ENCODE results near the gene SBK2. TPM values are rescaled to one million over a fixed set of nuclear protein-coding genes. Genes with fewer than 3 reads are reported as not detected.
"Not testable (repeated sequence)": the region's sequence is repeated elsewhere in the genome, so short reads cannot be mapped to it uniquely, and the experiment has no call there.

Gene SBK2
- total RNA-seq, 2 experiments from 2014 or later = not detected

DNA sequence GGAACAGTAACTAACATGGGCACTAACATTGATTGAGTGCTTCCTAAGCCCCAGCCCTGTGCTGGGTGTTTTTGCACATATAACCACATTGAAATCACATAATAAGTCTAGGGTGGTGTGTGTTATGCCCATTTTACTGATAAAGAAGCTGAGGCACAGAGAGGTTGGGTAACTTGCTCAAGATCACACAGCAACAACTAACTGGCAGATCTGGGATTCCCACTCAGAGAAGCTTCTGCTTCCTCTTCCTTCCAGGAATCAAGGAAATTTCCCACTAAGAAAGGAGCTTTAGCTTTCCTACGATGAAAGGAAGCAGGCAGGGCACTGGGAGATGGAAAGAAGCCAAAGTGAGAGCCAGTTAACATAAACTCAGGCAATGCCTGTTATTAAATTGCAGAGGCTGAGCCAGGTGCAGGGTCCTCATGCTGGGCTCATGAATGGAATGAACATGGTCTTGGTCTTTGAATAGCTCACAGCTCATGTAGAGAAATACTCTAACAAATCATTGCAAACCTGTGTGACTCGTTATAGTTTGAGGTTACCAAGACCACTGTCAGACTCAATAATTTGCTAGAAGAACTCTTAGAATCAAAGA, 38.6 kb downstream of the SBK2 start:
- H3K27ac Mint-ChIP-seq = no peak overlapping the region
- ChIA-PET POLR2A (interaction anchor here (0.8 to 1.4 kb wide), 2 partner anchors 22 to 101 kb away, joined by 3 to 5 read pairs; partner anchors contain the start of genes FIZ1 and ZNF628), CTCF (interaction anchor here (0.8 to 1.6 kb wide), 5 partner anchors 10 to 357 kb away, joined by 3 to 4 read pairs (median 3); partner anchors contain the start of gene ZNF628)

DNA sequence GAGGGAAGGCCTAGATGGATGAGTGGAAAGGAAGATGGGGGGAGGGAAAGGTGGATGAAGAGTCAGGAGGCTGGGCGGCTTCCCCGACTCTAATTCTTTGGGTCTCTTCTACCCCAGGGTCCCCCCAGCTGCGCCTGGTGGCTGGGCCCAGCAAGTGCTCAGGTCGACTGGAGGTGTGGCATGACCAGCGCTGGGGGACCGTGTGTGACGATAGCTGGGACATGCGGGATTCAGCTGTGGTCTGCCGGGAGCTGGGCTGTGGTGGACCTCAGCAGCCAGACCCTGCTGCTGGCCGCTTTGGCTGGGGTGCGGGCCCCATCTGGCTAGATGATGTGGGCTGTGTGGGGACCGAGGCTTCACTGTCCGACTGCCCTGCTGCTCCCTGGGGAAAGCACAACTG, 39.2 kb downstream of the SBK2 start:
- peaks cover 4% of the 10 kb centered on the region for H3K27me3 Mint-ChIP-seq
- no peak overlapping the region for H3K4me3 Mint-ChIP-seq
- ChIA-PET CTCF (interaction anchor here (1.0 to 1.6 kb wide), 3 partner anchors 10 to 109 kb away, joined by 3 read pairs; partner anchors contain the start of gene ZNF628), POLR2A (interaction anchor here (0.8 kb wide), 1 partner anchor 101 kb away, joined by 3 read pairs; the partner anchor contains the start of gene FIZ1)
- H3K4me1 Mint-ChIP-seq = peaks cover 13% of the 10 kb centered on the region
- H3K27ac Mint-ChIP-seq = no peak overlapping the region
- DNase-seq = no peak
- peaks cover 4% of the 10 kb centered on the region for H3K36me3 Mint-ChIP-seq (ENCODE audit: low read depth)
- H3K9me3 Mint-ChIP-seq = no peaks in the 10 kb centered on the region

More for the DNA sequence above, 38.6 kb downstream of the SBK2 start:
- peaks cover 3% of the 10 kb centered on the region for H3K9me3 Mint-ChIP-seq
- H3K27me3 Mint-ChIP-seq = peaks cover 1% of the 10 kb centered on the region
- H3K4me1 Mint-ChIP-seq = peaks cover 17% of the 10 kb centered on the region
- no peak for DNase-seq
- H3K36me3 Mint-ChIP-seq (ENCODE audit: low read depth) = peaks cover 8% of the 10 kb centered on the region
- no peak overlapping the region for H3K4me3 Mint-ChIP-seq

DNA sequence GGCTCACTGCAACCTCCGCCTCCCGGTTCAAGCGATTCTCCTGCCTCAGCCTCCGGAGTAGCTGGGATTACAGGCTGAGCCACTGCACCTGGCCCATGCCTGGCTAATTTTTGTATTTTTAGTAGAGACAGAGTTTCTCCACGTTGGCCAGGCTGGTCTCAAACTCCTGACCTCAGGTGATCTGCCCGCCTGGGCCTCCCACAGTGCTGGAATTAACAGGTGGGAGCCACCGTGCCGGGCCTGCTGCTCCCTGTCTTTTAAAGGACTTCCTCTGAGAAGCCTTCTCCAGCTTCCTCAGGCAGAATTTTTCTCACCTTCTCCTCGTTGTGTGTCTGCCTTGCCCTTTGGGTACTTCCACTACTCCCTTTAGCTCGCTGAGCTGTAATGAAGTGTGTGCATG, 40.1 kb downstream of the SBK2 start:
- H3K36me3 Mint-ChIP-seq (ENCODE audit: low read depth); POLR2A ChIA-PET; H3K27me3 Mint-ChIP-seq; DNase-seq; H3K27ac Mint-ChIP-seq; H3K4me1 Mint-ChIP-seq; H3K4me3 Mint-ChIP-seq; H3K9me3 Mint-ChIP-seq: not testable (repeated sequence)
- CTCF ChIA-PET = interaction anchor here (1.6 kb wide), 1 partner anchor 11 kb away, joined by 3 read pairs; no protein-coding TSS in a partner anchor

DNA sequence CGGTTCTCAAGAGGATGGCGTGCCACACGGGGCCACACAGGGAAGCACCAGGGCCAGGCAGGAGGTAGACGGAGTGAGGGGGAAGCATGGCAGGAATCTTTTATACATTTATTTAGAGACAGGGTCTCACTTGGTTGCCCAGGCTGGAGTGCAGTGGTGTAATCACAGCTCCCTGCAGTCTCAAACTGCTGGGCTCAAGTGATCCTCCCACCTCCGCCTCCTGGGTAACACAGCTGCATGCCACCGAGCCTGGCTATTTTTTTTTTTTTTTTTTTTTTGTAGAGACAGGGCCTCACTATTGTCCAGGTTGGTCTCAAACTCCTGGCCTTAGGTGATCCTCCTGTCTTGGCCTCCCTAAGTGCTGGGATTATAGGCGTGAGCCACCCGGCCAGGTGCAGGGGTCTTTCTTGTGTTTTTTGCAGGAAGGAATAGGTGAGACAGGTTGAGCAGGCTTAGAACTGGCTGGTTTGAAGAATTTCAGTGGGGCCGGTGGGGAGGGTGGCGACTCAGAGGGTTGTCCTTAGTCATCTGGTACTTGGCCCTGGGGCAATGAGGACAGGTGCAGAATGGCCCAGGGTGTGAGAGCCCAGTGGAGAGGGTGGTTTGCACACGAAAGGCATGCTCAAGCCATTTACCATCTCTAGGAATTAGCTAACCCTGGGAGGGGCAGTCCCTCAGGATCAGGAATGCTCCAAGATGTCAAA, 41.1 kb downstream of the SBK2 start:
- CTCF ChIA-PET = interaction anchor here (1.2 kb wide), 1 partner anchor 8 kb away, joined by 6 read pairs; no protein-coding TSS in a partner anchor
- Mint-ChIP-seq H3K27me3 (peaks cover 4% of the 10 kb centered on the region), H3K4me1 (peaks cover 3% of the 10 kb centered on the region), H3K9me3 (no peaks in the 10 kb centered on the region), H3K27ac (no peak overlapping the region), H3K36me3 (ENCODE audit: low read depth) (no peaks in the 10 kb centered on the region), H3K4me3 (no peak overlapping the region)
- POLR2A ChIA-PET = no interaction called here
- DNase-seq = no peak

DNA sequence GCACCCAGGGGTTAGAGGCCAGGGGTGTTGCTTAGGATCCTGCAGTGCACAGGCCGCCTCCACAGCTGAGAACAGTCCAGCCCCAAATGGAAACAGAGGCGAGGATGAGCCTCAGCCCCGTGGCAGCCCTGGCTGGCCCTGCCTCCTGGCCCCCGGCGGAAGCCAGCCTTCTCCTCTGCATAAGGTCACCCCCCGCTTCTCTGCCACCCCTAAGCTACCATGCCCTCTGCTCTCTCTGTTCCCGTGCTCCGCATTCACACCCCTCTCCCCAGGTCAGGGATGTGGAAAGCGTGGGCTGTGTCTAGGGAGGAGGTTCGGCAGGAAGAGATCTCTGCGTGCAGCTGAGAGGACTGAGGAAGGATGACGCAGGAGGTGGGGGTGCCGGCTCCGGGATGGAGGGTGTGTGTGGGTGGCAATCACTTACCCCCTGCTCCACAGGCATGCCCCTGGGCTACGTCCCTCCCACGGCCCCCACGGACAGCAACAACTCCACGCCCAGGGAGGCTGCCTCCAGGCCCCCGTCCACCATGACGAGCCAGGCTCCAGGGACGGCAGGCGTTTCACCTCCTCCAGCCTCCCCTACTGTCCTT, 42.7 kb downstream of the SBK2 start:
- H3K36me3 Mint-ChIP-seq (ENCODE audit: low read depth) = no peaks in the 10 kb centered on the region
- H3K4me1 Mint-ChIP-seq = peaks cover under 1% of the 10 kb centered on the region
- ChIA-PET CTCF (interaction anchor here (2.4 kb wide), 1 partner anchor 9 kb away, joined by 8 read pairs; no protein-coding TSS in a partner anchor), POLR2A (interaction anchor here (0.7 to 1.3 kb wide), 4 partner anchors 10 to 1286 kb away, joined by 3 to 4 read pairs (median 4); partner anchors contain the start of genes NAT14 and ZNF628)
- H3K4me3 Mint-ChIP-seq = no peak overlapping the region
- DNase-seq = no peak
- H3K27ac Mint-ChIP-seq = no peak overlapping the region
- no peaks in the 10 kb centered on the region for H3K9me3 Mint-ChIP-seq
- peaks cover 4% of the 10 kb centered on the region for H3K27me3 Mint-ChIP-seq

DNA sequence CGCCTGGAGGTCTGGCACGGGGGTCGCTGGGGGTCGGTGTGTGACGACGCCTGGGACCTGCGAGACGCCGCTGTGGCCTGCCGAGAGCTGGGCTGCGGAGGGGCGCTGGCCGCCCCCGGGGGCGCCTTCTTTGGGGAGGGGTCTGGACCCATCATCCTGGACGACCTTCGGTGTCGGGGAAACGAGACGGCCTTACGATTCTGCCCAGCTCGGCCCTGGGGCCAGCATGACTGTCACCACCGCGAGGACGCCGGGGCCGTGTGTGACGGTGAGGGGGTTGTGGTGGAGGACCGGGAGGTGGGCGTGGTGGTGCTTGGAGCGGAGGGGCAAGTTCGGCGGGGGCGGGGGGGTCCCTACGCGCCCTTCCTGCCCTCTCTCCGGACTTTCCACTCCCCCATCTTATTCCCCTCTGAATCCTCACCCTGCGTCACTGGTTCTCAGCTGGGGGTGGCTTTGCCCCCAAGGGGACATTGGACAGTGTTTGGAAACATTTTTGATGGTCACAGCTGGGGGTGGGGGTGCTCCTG, 43.2 kb downstream of the SBK2 start:
- Mint-ChIP-seq H3K27me3 (peaks cover 4% of the 10 kb centered on the region), H3K27ac (no peak overlapping the region), H3K4me1 (no peaks in the 10 kb centered on the region), H3K4me3 (no peak overlapping the region), H3K36me3 (ENCODE audit: low read depth) (no peaks in the 10 kb centered on the region), H3K9me3 (no peaks in the 10 kb centered on the region)
- CTCF ChIA-PET = interaction anchor here (2.4 kb wide), 1 partner anchor 10 kb away, joined by 8 read pairs; no protein-coding TSS in a partner anchor
- no peak for DNase-seq
- POLR2A ChIA-PET = interaction anchor here (1.0 to 1.3 kb wide), 2 partner anchors 9 to 17 kb away, joined by 4 read pairs; partner anchors contain the start of genes NAT14 and ZNF628

DNA sequence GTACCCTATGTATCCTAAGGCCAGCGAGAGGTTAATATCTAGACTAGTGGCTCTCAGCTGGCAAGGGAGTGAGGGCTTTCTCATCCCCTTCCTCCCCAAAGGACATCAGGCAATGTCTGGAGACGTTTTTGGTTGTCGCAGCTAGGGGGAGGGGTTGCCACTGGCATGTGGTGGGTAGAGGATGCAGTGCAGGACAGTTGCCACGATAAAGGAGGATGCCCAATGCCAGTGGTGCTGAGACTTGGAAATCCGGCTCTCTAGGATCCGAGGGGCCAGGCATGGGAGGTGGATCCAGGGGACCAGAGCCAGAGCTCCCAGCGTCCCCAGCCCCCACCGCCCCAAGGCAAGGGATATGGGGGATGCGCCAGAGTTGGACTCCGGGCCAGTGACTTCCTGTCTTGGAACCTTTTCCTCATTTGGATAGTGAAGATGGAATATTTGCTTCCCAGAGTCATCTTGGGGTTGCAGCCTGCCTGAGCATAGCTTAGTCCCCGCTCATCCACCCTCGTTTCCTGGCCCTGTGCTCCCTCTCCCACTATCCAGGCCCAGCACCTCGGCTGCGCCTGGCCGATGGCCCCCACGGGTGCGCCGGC, 43.8 kb downstream of the SBK2 start:
- Mint-ChIP-seq H3K36me3 (ENCODE audit: low read depth) (no peaks in the 10 kb centered on the region), H3K4me1 (no peaks in the 10 kb centered on the region), H3K4me3 (no peak overlapping the region), H3K27me3 (peaks cover 4% of the 10 kb centered on the region), H3K27ac (no peak overlapping the region), H3K9me3 (no peaks in the 10 kb centered on the region)
- ChIA-PET POLR2A (no interaction called here), CTCF (interaction anchor here (2.4 kb wide), 1 partner anchor 11 kb away, joined by 8 read pairs; no protein-coding TSS in a partner anchor)
- DNase-seq = no peak

DNA sequence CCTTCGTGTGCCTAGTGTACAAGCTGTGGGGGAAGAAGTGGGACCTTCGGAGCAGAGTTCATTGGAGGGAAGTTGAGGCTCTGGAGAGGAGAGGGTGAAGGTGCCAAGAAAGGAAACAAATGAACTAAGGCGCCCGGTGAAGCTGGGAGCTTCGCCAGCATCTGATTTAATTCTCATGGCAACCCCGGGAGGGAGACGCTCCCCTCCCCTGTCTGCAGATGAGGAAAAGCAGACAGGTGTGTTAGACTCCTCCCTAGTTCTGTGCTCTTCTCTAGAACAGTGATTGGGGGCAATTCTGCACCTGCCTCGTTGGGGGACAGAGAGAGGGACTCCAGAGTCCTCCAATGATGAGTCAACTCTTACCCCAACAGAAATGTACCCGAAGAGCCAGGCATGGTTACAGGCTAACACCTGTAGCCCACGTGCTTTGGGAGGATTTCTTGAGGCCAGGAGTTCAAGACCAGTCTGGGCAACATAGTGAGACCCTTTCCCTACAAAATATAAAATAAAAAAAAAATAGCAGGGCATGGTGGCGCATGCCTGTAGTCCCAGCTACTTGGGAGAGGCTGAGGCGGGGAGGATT, 44.5 kb downstream of the SBK2 start:
- CTCF ChIA-PET = interaction anchor here (2.4 kb wide), 1 partner anchor 11 kb away, joined by 8 read pairs; no protein-coding TSS in a partner anchor
- POLR2A ChIA-PET = no interaction called here

DNA sequence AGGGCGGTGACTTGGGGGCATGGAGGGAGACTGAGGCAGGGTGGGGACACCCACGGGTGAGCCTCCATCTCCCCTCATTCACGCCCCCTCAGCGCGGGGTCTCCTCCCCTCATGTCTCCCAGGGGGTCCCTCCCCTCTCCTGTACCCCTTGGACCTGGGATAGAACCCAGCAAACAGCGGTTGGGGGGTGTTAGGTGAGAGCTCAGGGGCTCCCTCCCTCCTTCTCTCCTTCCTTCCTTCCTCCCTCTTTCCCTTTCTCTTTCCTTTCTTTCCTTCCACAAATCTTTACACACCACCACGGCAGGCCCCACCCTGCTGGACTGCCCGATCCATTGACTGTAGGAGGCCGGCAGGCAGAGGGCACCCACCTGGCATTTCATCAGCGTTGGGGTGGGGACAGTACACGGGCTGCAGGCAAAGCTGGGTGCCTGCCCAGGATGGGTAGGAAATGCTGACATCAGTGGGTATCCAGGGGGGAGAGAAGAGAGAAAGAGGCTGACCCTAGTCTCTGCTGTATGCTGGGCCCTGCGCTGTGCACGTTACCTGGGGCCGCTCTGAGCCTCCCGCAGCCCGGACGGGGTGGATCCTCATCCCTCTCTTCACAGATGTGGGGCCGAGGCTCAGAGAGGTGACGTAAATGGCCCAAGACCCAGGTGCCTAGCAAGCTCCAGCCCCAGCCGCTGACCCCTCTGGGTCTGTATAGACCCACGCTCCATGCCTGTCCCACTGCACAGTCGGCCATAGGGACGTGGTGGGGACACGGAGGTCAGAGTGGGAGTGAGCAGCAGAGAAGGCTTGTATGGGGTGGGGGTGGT, 45.2 kb downstream of the SBK2 start:
- no peak overlapping the region for H3K27ac Mint-ChIP-seq
- peaks cover 4% of the 10 kb centered on the region for H3K27me3 Mint-ChIP-seq
- H3K9me3 Mint-ChIP-seq = no peaks in the 10 kb centered on the region
- H3K4me3 Mint-ChIP-seq = no peak overlapping the region
- ChIA-PET POLR2A (interaction anchor here (0.6 to 1.3 kb wide), 2 partner anchors 15 to 85 kb away, joined by 3 to 4 read pairs; partner anchors contain the start of gene ZNF628), CTCF (no interaction called here)
- no peaks in the 10 kb centered on the region for H3K36me3 Mint-ChIP-seq (ENCODE audit: low read depth)
- H3K4me1 Mint-ChIP-seq = peaks cover 6% of the 10 kb centered on the region
- DNase-seq = no peak

More for the DNA sequence above, 44.5 kb downstream of the SBK2 start:
- no peak for DNase-seq
- H3K27ac Mint-ChIP-seq = no peak overlapping the region
- H3K4me3 Mint-ChIP-seq = no peak overlapping the region
- peaks cover 4% of the 10 kb centered on the region for H3K27me3 Mint-ChIP-seq
- H3K9me3 Mint-ChIP-seq = no peaks in the 10 kb centered on the region
- H3K36me3 Mint-ChIP-seq (ENCODE audit: low read depth) = no peaks in the 10 kb centered on the region
- peaks cover 2% of the 10 kb centered on the region for H3K4me1 Mint-ChIP-seq

DNA sequence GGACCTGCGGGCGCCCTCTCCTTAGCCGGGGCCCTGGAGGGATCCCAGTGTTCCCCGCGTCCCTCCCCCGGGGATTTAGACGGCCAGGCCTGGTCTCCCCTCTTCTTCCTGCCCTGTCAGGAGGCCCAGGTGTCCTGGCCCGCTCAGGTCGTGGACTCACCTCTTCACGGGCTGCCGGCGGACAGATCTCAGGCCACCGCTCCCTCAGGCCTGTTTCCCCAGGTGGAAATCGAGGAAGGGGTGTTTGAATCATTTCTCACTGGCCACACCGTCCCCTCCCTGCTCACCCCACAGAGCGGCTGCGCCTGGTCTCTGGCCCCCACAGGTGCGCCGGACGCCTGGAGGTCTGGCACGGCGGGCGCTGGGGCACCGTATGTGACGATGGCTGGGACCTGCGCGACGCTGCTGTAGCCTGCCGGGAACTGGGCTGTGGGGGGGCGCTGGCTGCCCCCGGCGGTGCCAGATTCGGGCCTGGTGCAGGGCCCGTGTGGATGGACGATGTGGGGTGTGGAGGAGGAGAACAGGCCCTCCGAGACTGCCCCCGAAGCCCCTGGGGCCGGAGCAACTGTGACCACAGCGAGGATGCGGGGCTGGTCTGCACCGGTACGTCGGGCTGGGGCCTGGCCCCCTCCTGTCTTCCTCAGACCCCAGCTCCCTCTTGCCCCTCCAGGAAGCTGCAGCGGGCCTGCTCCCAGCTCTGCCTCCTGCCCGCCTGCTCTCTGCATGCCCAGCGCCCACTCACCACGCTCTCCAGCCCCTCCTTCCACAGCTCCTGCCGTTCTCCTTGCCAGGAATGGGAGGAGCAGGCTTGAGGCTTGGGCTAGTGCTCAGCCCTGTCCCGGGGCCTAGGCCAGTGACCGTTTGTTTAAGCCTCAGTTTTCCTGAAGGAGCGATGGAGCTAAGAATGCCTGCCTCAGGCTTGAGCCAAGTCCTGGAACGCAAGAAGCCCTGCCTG, 46.2 kb downstream of the SBK2 start:
- H3K27ac Mint-ChIP-seq = no peak overlapping the region
- no peaks in the 10 kb centered on the region for H3K9me3 Mint-ChIP-seq
- ChIA-PET POLR2A (interaction anchor here (1.3 kb wide), 1 partner anchor 14 kb away, joined by 4 read pairs; the partner anchor contains the start of gene ZNF628), CTCF (no interaction called here)
- no peaks in the 10 kb centered on the region for H3K36me3 Mint-ChIP-seq (ENCODE audit: low read depth)
- peaks cover 10% of the 10 kb centered on the region for H3K4me1 Mint-ChIP-seq
- peaks cover 4% of the 10 kb centered on the region for H3K27me3 Mint-ChIP-seq
- DNase-seq = no peak
- H3K4me3 Mint-ChIP-seq = no peak overlapping the region

Data from activated CD4-positive, alpha-beta memory T cell treated with anti-CD3 and anti-CD28 coated beads, Interleukin-2, amount 10 ng/mL, durations not matched to agents 7 days and 5 days (primary cell).